GM13977 (cell line): Measurements from ENCODE around the gene POLA1.

Experiments used
- DNase-seq: peaks from one replicate; pipeline ENCODE4 v3.0.0; 2012; ENCODE audit warnings: low spot score
- in situ Hi-C: fragments of 300-500 bp; cut with MboI; formaldehyde crosslinking; loops from one replicate; pipeline ENCODE4 v1.12.0; 2022; ENCODE audit warnings: low sequenced_read_pairs, low pct_unique_long_range_greater_than_20kb, mixed read lengths, inconsistent platforms; ENCODE audit not compliant: unreplicated experiment
- TF ChIP-seq, protein P1 (sequence below): IDR thresholded peaks from 2 replicates; pipeline ENCODE4 v1.5.1; 2012; ENCODE audit warnings: mild to moderate bottlenecking, control low read depth; ENCODE audit not compliant: insufficient read depth; ENCODE audit errors: extremely low read depth, missing control alignments

POLA1 gene

DNA sequence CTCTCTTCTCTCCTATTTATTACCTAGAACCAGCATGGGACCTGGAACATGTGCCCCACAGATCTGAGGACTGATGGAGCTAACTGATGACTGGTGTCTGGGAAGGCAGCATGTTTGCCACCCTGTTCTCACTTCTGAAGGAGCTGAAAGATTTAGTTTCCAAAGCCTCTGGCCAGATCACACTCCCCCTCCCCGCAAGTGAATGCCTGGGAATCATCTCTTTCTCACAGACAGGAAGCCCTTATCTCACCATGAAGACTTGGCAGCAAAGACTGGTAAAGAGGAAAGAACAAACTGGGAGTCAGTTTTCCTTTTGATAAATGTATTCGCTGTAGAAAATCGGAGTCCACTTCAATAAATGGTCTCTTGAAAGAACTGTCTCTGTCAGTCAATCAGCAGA, 25.6 kb upstream of the POLA1 start:
- no peak for DNase-seq
- TF ChIP-seq, protein P1, sequence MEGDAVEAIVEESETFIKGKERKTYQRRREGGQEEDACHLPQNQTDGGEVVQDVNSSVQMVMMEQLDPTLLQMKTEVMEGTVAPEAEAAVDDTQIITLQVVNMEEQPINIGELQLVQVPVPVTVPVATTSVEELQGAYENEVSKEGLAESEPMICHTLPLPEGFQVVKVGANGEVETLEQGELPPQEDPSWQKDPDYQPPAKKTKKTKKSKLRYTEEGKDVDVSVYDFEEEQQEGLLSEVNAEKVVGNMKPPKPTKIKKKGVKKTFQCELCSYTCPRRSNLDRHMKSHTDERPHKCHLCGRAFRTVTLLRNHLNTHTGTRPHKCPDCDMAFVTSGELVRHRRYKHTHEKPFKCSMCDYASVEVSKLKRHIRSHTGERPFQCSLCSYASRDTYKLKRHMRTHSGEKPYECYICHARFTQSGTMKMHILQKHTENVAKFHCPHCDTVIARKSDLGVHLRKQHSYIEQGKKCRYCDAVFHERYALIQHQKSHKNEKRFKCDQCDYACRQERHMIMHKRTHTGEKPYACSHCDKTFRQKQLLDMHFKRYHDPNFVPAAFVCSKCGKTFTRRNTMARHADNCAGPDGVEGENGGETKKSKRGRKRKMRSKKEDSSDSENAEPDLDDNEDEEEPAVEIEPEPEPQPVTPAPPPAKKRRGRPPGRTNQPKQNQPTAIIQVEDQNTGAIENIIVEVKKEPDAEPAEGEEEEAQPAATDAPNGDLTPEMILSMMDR: no peak
- in situ Hi-C loops: no loop called here

DNA sequence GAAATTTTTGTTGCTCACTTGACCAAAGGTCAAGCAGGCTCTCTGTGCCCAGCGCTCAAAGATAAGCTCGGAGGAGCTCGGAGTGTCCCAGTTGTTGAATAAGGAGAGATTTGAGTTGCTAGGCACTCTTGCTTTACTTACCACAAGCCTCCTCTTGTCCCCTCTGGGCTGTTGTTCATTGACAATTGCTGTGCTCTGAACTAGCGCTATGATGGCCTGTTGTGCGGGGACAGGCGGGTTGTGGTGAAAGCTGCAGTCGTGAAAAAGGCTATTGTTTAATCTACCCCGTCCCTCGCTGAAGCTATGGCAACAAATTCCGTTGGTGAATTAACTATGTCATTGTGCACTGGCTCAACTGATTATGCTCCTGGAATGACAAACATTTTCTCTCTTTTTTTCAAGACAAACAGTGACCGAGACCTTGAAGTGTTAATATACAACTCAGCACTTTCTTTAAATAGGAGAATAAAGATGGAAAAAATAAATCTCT, 21.0 kb upstream of the POLA1 start:
- TF ChIP-seq, protein P1: no peak
- in situ Hi-C loops: no loop called here
- no peak for DNase-seq

DNA sequence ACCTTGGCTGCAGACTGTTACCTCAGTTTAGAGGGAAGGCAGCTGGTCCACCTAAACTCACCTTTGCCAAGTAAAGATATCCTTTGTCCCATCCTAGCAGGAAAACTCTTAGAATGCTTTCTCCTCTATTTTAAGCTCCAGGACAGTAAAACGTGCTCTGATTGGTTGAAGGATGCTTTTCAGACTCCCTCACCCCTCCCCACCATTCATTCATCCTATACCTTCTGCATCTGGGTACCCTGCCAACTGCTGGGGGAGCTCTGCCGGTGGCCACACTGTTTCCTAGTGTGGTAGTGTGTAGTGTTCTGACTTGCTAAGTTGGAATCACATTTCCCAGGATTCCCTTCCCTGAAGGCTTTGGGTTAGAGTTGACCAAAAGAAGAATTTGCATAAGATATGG, 20.3 kb upstream of the POLA1 start:
- TF ChIP-seq, protein P1: no peak
- in situ Hi-C loops: no loop called here
- DNase-seq: no peak

DNA sequence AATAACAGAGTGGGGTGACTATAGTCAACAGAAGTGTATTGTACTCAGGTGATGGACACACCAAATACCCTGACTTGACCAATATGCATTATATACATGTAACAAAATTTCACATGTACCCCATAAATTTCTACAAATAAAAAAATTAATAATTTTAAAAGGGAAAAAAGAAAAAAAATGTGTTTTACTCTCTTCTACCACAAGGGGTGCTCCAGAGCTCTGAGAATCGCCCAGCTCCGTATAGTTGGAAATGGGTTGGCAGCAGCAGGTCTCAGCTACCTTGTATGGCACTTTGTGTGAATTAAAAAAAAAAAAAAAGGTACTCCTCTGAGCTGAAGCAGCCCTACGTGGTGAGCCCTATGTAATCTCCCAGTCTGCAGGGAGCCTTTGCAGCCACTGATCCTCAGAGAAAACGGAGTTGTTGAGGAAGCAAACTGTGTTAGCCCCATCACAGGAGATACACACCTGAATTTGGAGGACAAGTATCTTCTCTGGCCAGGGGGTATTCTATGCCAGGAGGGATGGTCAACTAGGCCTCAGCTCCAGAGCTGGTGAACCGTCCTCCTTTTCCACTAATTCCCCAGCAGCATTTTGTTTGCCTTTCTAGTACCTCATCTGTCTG, 17.2 kb upstream of the POLA1 start:
- DNase-seq: no peak
- TF ChIP-seq, protein P1: peak; percentile 52
- in situ Hi-C loops: no loop called here

DNA sequence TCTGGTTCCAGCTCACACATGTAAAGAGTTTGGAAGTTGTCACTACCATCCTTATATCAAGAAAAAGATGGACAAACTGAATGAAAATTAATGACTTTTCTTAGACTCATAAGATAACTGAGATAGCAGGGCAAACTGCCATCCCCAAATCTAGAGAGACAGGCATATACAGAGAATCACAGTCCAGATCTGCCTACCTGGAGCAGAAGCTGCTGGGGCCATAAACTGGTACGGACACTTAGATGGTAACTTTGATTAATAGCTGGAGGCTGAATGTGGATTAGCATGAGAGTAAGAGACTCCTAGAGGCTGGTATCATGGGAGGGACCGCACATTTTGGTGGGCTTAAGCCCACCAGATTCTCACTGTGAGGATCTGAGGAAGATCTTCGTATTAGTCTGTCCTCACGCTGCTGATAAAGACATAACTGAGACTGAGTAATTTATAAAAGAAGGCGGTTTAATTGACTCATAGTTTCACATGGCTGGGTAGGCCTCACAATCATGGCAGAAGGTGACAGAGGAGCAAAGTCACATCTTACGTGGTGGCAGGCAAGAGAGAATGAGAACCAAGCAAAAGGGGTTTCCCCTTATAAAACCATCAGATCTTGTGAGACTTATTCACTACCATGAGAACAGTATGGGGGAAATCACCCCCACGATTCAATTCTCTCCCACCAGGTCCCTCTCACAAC, 10.8 kb upstream of the POLA1 start:
- no peak for DNase-seq
- TF ChIP-seq, protein P1: no peak
- in situ Hi-C loops: no loop called here

DNA sequence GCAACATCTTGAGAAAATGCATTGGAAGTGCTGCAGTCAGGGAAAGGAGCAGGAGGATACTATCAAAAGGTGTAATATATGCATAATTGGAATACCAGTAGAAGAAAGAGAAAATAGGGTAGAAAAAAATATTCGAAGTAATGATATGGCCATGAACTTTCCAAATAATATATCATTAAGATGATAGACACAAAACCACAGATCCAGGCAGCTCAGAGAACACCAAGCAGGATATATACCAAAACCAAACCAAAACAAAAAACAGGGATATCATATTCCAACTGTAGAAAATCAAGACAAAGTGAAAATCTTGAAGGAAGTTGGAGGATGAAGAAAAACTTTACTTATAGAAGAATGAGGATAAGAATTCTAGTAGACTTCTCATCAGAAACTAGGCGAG, 9.7 kb upstream of the POLA1 start:
- DNase-seq: no peak
- in situ Hi-C loops: no loop called here
- TF ChIP-seq, protein P1: no peak
